Activated CD4-positive, alpha-beta T cell treated with anti-CD3 and anti-CD28 coated beads, Interleukin-2, amount 50 U/mL, for 16 hours (primary cell): Measurements from ENCODE around the gene PIK3AP1.
A peak's percentile ranks its signal among the peaks of the same experiment; 100 is the strongest.
"Not testable (repeated sequence)": the region's sequence is repeated elsewhere in the genome, so short reads cannot be mapped to it uniquely, and the experiment has no call there.

Experiments
- DNase-seq: peaks from one replicate; pipeline ENCODE4 v3.0.0-alpha.2; 2020

Gene PIK3AP1

DNA sequence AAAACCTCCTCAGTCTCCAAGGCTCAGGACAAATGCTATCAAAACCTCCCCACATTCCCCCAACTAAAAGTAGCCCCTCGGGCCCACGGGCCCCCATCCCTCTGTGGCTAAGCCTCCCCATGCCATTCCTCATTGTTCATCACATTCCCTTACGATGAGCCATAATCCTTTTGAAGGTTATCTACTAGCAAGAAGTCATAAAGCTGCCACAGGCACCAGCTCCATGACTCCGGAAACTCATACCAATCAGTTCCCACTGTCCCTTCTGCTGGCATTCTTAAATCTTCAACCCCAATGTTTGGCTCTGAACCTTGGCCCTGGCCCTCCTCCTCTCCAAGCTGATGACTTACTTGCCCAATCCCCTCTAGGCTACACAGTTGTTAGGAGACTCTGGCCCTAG, 114.1 kb downstream of the PIK3AP1 start:
- no peak for DNase-seq

GRCh38 chr10:96600337-96600736, 120.0 kb downstream of the PIK3AP1 start:
- no peak for DNase-seq

- DNase-seq, result no peak
Observed at GRCh38 chr10:96598846-96599245, 121.5 kb downstream of the PIK3AP1 start.

DNA sequence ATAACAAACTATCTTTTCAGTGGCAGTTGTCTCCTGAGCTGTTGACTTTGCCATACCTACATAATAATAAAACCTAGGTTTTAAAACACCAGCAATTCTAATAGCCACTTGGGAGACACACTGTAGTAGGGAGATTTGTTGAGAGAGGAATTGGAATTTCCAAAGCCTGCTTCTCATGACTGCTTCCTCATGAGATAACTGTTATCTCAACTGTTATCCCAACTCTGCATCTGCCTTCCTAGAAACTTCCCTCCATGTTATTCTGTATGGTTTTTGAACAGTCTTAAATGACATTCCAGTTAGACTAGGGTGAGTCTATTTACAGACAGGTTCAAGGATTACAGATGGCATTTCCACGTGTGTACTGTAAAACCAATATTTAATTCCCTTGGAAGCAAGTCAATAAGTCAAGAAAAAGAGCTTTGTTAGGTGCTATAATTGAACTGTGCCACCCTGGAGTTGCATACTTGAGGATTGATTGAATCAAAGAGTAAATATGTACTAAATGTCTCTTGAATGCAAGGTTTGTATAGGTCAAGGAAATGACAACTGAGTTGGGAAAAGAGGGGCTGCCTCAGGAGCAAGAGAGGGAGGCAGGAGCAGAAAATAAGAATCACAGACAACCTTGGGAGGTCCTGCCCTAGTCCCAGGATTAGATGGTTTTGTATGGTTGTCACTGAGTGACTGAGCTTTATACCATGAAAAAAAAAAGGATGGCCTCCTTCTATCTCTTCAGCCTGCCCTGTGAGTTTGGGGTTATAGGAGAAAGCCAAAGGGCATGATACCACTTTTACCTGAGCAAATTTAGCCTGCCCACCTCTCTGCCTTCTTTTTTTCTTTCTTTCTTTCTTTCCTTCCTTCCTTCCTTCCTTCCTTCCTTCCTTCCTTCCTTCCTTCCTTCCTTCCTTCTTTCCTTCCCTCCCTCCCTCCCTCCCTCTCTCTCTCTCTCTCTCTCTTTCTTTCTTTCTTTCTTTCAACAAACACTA, 123.6 kb downstream of the PIK3AP1 start:
- no peak for DNase-seq

GRCh38 chr10:96595741-96596140, 124.6 kb downstream of the PIK3AP1 start:
- no peak for DNase-seq

GRCh38 chr10:96591946-96592345, 128.4 kb downstream of the PIK3AP1 start:
- DNase-seq, result no peak

- DNase-seq, result peak; percentile 93
Observed at GRCh38 chr10:96588616-96589419, 131.5 kb downstream of the PIK3AP1 start.

GRCh38 chr10:96588060-96588554, 132.2 kb downstream of the PIK3AP1 start:
- peak; percentile 1 for DNase-seq

DNA sequence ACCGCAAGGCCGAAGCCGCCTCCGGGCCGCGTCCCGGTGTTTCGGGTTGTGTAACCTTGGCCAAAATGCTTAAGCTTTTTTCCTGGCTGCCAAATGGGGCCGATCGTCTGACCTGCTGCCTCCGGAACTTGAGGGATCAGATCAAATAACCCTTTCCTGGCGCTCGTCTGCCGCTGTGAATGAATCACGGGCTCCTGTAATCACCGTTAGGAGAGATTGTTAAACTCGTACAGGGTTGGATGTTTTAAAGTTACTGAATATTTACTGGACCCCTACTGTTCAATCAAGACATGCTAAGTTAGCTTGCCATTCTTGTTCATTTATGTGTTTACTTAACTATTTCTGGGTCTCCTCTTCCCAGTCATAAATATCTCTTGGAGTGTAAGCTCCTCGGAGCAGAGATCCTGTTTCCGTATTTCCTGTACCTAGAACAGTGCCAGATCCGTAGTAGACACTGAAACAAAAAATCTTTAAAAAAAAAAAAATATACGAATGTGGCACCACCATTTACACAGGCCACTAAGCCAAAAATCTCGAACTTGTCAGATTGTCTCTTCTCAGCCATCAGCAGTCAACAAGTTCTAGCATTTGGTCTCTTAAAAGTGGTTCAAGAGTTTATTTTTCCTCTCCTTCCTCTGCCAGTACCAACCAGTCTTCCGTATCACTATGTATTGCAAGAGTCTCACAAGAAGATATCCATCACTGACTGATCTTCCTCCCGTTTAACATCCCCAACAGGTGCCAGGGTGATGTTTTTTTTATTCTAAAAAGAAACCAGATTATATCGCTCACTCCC, 132.9 kb downstream of the PIK3AP1 start:
- peak; percentile 63 for DNase-seq

- DNase-seq, result peak; percentile 91
Observed at GRCh38 chr10:96586419-96587263, 133.7 kb downstream of the PIK3AP1 start, which contains the start of gene TM9SF3. TM9SF3 (minus strand) TSS chr10:96587012; CDS start chr10:96586835, 177 bp downstream.

DNA sequence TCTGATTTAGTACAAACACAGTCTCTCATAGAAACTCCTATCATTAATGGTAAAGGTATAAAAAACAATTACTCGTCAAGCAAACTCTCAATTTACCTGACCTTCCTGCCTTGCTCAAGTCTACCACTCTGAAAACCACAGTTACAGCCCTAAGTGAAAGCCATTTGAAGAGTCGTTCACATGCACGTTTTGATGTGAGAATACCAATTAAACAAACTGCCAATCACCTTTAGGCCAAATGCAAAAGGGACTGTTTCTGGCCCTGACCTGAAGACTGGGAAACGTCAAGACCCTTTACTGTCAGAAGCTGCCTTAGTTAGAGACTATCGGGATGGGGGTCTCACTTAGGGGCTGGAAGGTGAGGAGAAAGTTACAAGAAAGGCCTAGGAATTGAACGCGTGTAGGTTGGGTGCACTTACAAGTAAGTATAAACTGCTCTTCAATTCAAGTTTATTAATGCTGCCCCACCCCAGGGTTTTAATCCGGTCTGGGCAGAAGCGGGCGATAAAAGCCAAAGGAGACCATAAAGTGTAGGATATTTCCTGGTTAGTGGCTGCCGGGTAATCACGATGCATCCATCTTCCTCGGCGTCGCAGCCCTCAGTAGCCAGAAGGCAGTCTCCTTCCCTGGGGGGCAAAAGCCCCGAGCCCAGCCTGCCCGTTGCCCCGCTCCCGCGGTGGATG, 134.4 kb downstream of the PIK3AP1 start:
- peak; percentile 37 for DNase-seq

GRCh38 chr10:96584474-96584873, 135.8 kb downstream of the PIK3AP1 start:
- no peak for DNase-seq

DNA sequence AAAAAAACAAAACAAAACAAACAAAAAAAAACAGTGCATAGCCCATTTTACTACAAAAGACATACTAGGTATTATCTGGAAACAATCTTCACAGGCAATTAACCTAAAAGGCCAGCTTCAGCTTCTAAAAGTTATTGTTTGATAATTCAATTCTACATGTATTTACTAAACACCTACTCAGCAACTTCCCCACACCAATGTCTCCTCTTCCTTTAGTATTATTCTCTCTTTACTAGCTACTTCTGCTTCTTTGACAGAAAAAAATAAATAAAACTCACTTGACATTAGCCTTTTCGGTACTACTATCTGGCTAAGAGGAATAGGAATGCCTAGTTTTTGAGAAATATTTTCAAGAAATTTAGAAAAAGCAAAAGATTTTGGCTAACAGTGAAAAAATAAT, 136.3 kb downstream of the PIK3AP1 start:
- DNase-seq, result no peak

DNA sequence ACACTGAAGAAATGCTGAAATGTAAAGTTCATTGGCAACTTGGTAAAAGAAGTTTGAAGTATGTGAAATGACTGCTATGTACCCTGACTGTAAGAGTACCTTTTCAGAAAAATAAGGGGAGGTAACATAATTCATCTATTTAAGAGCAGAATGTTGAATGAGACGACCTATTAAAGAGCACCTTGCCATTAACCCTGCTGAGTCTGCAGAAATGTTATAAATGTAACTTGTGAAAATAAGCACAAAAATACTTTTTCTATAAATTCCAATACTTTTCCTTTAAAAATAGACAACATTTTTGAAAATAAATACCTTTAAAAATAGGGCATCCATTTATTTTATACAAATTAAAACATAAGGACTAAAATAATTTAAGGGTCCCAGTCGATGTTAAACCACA, 141.2 kb downstream of the PIK3AP1 start:
- no peak for DNase-seq

- no peak for DNase-seq
Observed at GRCh38 chr10:96578633-96579032, 141.7 kb downstream of the PIK3AP1 start.

DNA sequence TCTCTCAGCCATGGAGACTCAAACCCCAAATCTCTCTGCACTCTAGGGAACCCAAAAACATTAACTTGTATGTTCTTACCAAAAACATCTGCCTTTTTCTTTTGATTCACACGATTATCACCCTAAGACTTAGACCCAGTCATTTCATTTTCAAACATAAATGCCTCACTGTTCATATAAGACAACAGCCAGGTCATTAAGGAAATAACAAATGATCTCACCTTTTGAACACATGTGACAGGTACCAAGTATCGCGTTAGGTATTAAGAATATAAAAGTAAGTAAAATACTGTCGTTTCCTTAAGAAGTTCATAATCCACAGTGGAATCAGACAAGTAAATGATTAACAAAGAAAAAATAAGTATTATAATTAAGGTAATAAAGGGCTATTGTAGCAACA, 142.3 kb downstream of the PIK3AP1 start:
- DNase-seq, result no peak

- no peak for DNase-seq
Observed at GRCh38 chr10:96577069-96577468, 143.2 kb downstream of the PIK3AP1 start.

- no peak for DNase-seq
Observed at GRCh38 chr10:96576277-96576980, 143.9 kb downstream of the PIK3AP1 start.

- DNase-seq, result not testable (repeated sequence)
Observed at GRCh38 chr10:96574564-96574963, 145.8 kb downstream of the PIK3AP1 start.

DNA sequence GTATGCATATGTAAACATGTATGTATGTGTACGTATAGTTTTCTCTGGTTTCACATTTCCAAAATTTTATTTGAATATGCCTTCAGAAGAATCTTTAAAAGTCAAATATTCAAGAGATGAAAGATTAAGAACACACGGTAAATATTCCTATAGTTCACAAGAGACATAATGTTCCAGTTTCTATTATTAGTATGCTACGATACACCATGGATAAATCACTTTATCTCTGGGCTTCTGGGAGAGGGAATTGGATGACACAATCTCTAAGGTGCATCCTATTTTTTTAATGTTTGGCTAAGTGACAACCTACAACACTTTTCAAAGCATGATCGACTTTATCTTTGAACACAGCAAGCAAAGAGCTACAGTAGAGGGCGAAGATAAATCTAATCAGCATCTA, 147.3 kb downstream of the PIK3AP1 start:
- no peak for DNase-seq
